Aortic smooth muscle cell (primary cell): Measurements from ENCODE around the gene TMEM248. TPM values are rescaled to one million over a fixed set of nuclear protein-coding genes. Genes with fewer than 3 reads are reported as not detected.

Experiments used
- total RNA-seq: library from RNA; depleted of rRNA; stranded (reverse); fragments of >200 nt; gene quantifications from 2 replicates; pipeline ENCODE4 v1.2.3, GENCODE V29; 2014

The TMEM248 gene, protein sequence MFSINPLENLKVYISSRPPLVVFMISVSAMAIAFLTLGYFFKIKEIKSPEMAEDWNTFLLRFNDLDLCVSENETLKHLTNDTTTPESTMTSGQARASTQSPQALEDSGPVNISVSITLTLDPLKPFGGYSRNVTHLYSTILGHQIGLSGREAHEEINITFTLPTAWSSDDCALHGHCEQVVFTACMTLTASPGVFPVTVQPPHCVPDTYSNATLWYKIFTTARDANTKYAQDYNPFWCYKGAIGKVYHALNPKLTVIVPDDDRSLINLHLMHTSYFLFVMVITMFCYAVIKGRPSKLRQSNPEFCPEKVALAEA
- 74.5 and 86.5 TPM in 2 replicates for total RNA-seq

DNA sequence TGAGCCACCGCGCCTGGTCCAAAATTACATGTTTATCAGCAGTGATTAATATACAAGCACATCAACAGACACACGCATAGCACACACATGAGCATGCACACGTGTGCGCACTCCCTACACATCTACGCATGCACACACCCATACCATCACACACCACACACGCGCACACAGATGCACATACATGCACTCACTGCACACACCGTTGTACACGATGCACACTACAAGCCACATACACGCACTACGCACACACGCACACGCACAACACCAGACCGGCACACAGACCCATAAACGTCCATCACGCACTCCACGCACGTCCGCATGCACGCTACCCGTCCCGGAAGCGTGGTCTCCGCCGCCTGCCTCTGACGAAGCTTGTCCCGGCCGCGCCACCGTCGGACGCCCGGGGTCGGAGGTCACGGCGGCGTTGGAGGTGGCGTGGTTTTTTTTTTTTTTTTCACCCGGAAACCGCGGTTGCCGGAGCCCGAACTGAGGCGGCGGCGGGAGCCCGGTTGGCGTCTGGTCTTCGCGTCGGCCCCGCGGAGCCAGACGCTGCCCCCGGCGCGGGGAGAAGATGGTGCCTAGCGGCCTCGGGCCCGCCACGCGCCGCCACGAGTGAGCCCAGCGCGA, at the start of gene TMEM248:
TSS of gene TMEM248 (plus strand) at position 457 of the 627 bp plus-strand sequence. CDS start 20,641 bp downstream, outside the sequence.

DNA sequence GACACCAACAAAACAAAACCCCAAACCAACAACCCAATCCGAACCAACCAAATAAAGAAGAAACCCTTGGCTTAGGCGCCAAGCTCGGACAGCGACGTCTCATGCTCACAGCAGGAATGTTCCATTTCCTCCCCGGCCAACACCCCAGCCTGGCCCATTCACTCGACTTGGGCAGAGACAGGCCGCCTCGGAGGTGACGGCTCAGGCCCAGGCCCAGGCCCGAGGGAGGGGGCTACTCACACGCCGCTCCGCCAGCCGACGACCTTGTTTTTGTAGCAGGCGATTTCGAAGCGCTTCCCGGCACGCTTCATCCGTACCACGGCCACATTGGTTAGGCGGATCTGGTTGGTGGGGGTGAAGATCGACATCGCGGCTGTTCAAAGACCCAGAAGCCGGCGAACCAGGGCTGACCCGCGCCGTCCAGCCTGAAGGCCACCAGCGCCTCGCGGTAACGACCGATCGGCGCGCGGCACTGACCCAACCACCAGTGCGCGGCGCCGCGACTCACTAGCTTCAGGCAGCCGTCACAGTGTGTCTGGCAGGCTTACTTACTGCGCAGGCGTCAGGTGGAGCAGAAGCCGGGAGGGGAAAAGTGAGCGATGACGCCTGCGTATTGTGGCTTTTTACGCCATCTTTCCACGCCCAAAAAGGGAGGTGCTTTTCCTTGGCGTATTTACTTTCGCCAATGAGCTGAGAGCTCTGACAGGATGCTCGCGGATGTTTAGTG, 74.2 kb downstream of the TMEM248 start, which contains the start of gene SBDS:
TSS of gene SBDS (minus strand) at position 537 of the 727 bp plus-strand sequence. CDS start at position 368, 169 bp downstream.

DNA sequence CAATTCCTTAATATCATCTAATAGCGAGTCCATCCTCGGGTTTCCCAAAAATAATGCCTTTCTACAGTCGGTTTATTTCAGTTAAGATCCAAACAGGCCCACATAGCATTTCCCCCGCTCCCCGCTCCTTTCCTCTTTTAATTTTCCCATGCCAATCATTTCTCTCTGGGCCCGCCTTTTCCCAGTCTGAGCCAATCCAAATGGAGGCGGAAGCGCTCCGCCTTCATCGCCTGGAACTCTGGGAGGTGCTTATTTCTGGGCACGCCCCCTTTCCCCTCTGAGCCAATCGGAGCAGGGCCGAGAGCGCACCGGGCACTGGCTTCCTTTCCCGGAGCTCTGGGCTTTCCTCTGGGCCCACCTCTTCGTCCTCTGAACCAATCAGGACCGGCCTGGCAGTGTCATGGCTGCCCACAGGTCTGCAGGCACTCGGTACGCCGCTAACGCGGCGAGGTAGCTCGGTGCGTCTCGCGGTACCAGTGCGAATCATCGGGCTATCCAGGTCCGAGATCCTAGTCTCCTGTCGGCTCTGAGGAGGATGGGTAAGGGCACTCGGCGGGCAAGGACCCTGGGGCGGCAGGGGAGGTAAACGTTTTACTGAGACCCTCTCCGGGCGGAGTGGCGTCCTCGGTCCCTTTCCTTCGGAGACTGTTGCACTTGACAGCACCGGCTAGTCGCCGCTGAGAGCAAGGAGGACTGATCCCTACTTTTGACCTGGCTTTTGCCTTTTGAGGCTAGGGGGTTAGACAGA, 75.6 kb downstream of the TMEM248 start, which contains the start of gene TYW1:
TSS of gene TYW1 (plus strand) at position 390 of the 748 bp plus-strand sequence. CDS start at position 536, 146 bp downstream.

Other genes starting within 250 kb of the TMEM248 start
- 42.2 and 59.3 TPM in 2 replicates for gene RABGEF1, start 180.5 kb upstream of the TMEM248 start, total RNA-seq
- gene SBDS, start 74.4 kb downstream of the TMEM248 start, total RNA-seq: 118 and 129 TPM in 2 replicates
- 16.4 and 20.1 TPM in 2 replicates for gene TYW1, start 75.6 kb downstream of the TMEM248 start, total RNA-seq